MM.1S (cell line): ENCODE measurements around the gene TMEM170A.

Experiments
- EZH2 ChIP-seq: fragments of 300-600 bp; sonication (generic); optimal IDR thresholded peaks from 2 replicates; pipeline ENCODE3; 2017; ENCODE audit warnings: low read depth, mild to moderate bottlenecking, antibody characterized with exemption, low read length, mixed read lengths
- EZH2phosphoT487 ChIP-seq: fragments of 300-600 bp; sonication (generic); IDR thresholded peaks from 2 replicates; pipeline ENCODE4 v1.6.1; 2018; ENCODE audit warnings: antibody characterized with exemption, low read length

- TF ChIP-seq EZH2 (no peak), EZH2phosphoT487 (no peak)
These were observed 31.4 kb downstream of the TMEM170A start, which contains the start of gene CFDP1 for GRCh38 chr16:75432828-75433731.
